Adrenal gland (tissue), 12 donors: ENCODE data around the gene RGS6. TPM values are rescaled to one million over a fixed set of nuclear protein-coding genes. Genes with fewer than 3 reads are reported as not detected.

Experiments
- DNase-seq, 7 donors: peaks; one replicate each; pipeline ENCODE4 v3.0.0-alpha.2; 2019 to 2020
- H3K27ac ChIP-seq, 5 donors: fragments of 200-600 bp; sonication (generic) in 4 of 5; 1 replicate in 3 of 5; 2 replicates in 2 of 5; pipeline versions ENCODE4 v1.5.1 to v1.8.0; 2016 to 2020; ENCODE audit warnings: mild to moderate bottlenecking in 1 of 5
- H3K27me3 ChIP-seq: fragments of 200-600 bp; 2 replicates; pipeline ENCODE4 v1.8.0; 2021
- H3K36me3 ChIP-seq, 2 donors: fragments of 200-600 bp; replicated peaks in 1 of 2; 1 replicate in 1 of 2; 2 replicates in 1 of 2; pipeline versions ENCODE4 v1.5.1 to v1.8.0; 2018 to 2022
- H3K4me1 ChIP-seq, 2 donors: fragments of 200-600 bp; replicated peaks in 1 of 2; 1 replicate in 1 of 2; 2 replicates in 1 of 2; pipeline versions ENCODE4 v1.5.1 to v1.8.0; 2018 to 2021
- H3K4me3 ChIP-seq, 4 donors: fragments of 200-600 bp; sonication (generic) in 3 of 4; one replicate each; pipeline ENCODE4 v1.5.1; 2016 to 2018
- H3K9me3 ChIP-seq, 3 donors: fragments of 200-600 bp; sonication (generic) in 1 of 3; replicated peaks in 1 of 3; 1 replicate in 2 of 3; 2 replicates in 1 of 3; pipeline versions ENCODE4 v1.5.1 to v1.8.0; 2016 to 2021
- CTCF ChIP-seq, 6 experiments: fragments of 450-650 bp in 4 of 6; fragments of 200-600 bp in 2 of 6; sonication (generic) in 1 of 6; IDR thresholded peaks; 1 replicate in 5 of 6; 2 replicates in 1 of 6; pipeline versions ENCODE4 v1.5.1 to v1.8.0; 2016 to 2021; ENCODE audit warnings: antibody characterized with exemption in 6 of 6, mild to moderate bottlenecking in 2 of 6, moderate library complexity in 1 of 6
- POLR2A ChIP-seq, 2 donors: fragments of 450-650 bp; IDR thresholded peaks; one replicate each; pipeline ENCODE4 v1.6.1; 2017; ENCODE audit warnings: antibody characterized with exemption in 2 of 2, mild to moderate bottlenecking in 2 of 2, moderate library complexity in 1 of 2
- WGBS, 4 donors: extraction: QIAGEN DNeasy Blood & Tissue Kit in 2 of 4; methylation state at CpG; one replicate each; pipeline versions ENCODE4 v1.1.5 to v1.1.7; 2013 to 2017; 5-methylcytosine and 5-hydroxymethylcytosine counted together
- intact Hi-C, 2 donors: fragments of 100-400 bp; cut with DNase I; formaldehyde crosslinking; loops; one replicate each; pipeline versions ENCODE4 v1.14.1 to v1.15.0; 2022 to 2023
- polyA plus RNA-seq, 3 donors: library from polyadenylated mRNA; stranded (reverse); fragments of 200-250 nt in 2 of 3; fragments of 350-450 nt in 1 of 3; fragmentation: Illumina TruSeq in 1 of 3; extraction: RNeasy Lipid Tissue Mini Kit (QIAGEN cat#74804) in 1 of 3; gene quantifications; one replicate each; pipeline ENCODE4 v1.2.3, GENCODE V29; 2013 to 2014
- total RNA-seq, 9 donors: library from RNA; depleted of rRNA in 4 of 9; stranded (reverse); fragments of >200 nt in 4 of 9; fragments of 120-200 nt in 1 of 9; fragmentation: NEBNext Ultra II Directional in 1 of 9; extraction: Animal tissue kit (Norgen Biotek cat#: 25700) in 1 of 9; gene quantifications; one replicate each; pipeline versions ENCODE4 v1.1.0 to v1.2.4, GENCODE V29; 2013 to 2023
- donor health status: healthy with polysubstance abuse.
- donor health status: Bipolar disorder and iron deficiency.
- donor health status: DM: yes; HTN: yes; CAD: no.
- donor health status: DM: no; HTN: no; CAD: no.
- donor health status: DM: no; HTN: no; CAD: no.
- donor health status: DM: yes; HTN: yes; CAD: no.

Gene RGS6
- total and polyA plus RNA-seq, 12 donors, result 0.06 to 4.3 (median 0.41) TPM; not detected in 1

GRCh38 chr14:71959055-71959454, 26.8 kb downstream of the RGS6 start:
- no peaks in the 10 kb centered on the region for H3K4me1 ChIP-seq
- intact Hi-C loops, result no loop called here
- H3K27ac ChIP-seq, result no peak overlapping the region
- no peaks in the 10 kb centered on the region for H3K27me3 ChIP-seq
- no peaks in the 10 kb centered on the region for H3K36me3 ChIP-seq
- DNase-seq, result no peak
- WGBS, 4 donors, result 39 to 60% (median 46%) methylated on average over 5 of the region's 5 CpGs
- no peak overlapping the region for H3K4me3 ChIP-seq
- no peaks in the 10 kb centered on the region for H3K9me3 ChIP-seq
- TF ChIP-seq CTCF (IDR thresholded peaks at IDR 0.05), result no peak
- no peak for TF ChIP-seq POLR2A (IDR thresholded peaks at IDR 0.05)

- Histone ChIP-seq H3K9me3 (no peaks in the 10 kb centered on the region), H3K27ac (no peak overlapping the region), H3K4me1 (no peaks in the 10 kb centered on the region), H3K36me3 (no peaks in the 10 kb centered on the region), H3K4me3 (no peak overlapping the region), H3K27me3 (no peaks in the 10 kb centered on the region)
- 82 to 84% (median 83%) methylated on average over 8 of the region's 8 CpGs for WGBS, 4 donors
- DNase-seq, result no peak
- TF ChIP-seq CTCF (IDR thresholded peaks at IDR 0.05), result no peak
- TF ChIP-seq POLR2A (IDR thresholded peaks at IDR 0.05), result no peak
- intact Hi-C loops, result no loop called here
Observed at GRCh38 chr14:71960494-71961353, 28.5 kb downstream of the RGS6 start.

- WGBS, 4 donors, result 38 to 56% (median 47%) methylated on average over 4 of the region's 4 CpGs
- Histone ChIP-seq H3K9me3 (no peaks in the 10 kb centered on the region), H3K36me3 (no peaks in the 10 kb centered on the region), H3K27ac (no peak overlapping the region), H3K4me1 (no peaks in the 10 kb centered on the region), H3K4me3 (no peak overlapping the region), H3K27me3 (no peaks in the 10 kb centered on the region)
- no peak for TF ChIP-seq POLR2A (IDR thresholded peaks at IDR 0.05)
- TF ChIP-seq CTCF (IDR thresholded peaks at IDR 0.05), result no peak
- DNase-seq, result no peak
- intact Hi-C loops, result no loop called here
Observed at GRCh38 chr14:71961972-71962371, 29.7 kb downstream of the RGS6 start.

- Histone ChIP-seq H3K27me3 (no peaks in the 10 kb centered on the region), H3K27ac (no peak overlapping the region), H3K36me3 (no peaks in the 10 kb centered on the region), H3K9me3 (no peaks in the 10 kb centered on the region), H3K4me3 (no peak overlapping the region), H3K4me1 (no peaks in the 10 kb centered on the region)
- DNase-seq, result no peak
- TF ChIP-seq CTCF (IDR thresholded peaks at IDR 0.05) (no peak), POLR2A (IDR thresholded peaks at IDR 0.05) (no peak)
- intact Hi-C loops, result no loop called here
- 72 to 86% (median 77%) methylated on average over 7 of the region's 7 CpGs for WGBS, 4 donors
Observed at GRCh38 chr14:71964716-71965115, 32.5 kb downstream of the RGS6 start.
